ENCODE data around the gene GALM.

DNA sequence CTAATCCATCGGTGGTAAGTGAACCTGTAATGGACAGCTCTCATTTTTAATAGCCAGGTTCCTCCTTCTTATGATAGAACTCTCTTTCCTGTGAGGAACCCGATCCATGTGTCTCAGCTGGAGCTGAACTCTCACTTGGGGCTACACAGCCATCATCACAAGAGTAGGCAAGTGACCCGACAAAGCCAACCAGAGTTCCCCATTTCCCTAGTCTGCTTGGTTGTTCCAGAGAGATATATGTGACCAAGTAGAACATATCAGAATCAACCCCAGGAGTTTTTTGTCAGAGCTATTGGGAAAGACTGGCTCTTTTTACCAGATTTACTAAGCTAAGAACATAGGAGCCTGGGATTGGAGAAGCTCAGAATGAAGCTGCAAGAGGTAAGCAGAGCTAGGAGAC is 48.6 kb upstream of the GALM start:
- TF ChIP-seq, protein P1, sequence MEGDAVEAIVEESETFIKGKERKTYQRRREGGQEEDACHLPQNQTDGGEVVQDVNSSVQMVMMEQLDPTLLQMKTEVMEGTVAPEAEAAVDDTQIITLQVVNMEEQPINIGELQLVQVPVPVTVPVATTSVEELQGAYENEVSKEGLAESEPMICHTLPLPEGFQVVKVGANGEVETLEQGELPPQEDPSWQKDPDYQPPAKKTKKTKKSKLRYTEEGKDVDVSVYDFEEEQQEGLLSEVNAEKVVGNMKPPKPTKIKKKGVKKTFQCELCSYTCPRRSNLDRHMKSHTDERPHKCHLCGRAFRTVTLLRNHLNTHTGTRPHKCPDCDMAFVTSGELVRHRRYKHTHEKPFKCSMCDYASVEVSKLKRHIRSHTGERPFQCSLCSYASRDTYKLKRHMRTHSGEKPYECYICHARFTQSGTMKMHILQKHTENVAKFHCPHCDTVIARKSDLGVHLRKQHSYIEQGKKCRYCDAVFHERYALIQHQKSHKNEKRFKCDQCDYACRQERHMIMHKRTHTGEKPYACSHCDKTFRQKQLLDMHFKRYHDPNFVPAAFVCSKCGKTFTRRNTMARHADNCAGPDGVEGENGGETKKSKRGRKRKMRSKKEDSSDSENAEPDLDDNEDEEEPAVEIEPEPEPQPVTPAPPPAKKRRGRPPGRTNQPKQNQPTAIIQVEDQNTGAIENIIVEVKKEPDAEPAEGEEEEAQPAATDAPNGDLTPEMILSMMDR (IDR thresholded peaks at IDR 0.05) = no peak
- TF ChIP-seq EP300 (IDR thresholded peaks at IDR 0.05) = no peak
